NCI-H1694 (cell line): Measurements from ENCODE around the gene FBN2.

ENCODE experiments used
- DNase-seq: peaks from one replicate; lab custom pipeline; 2025; lab: John Stamatoyannopoulos, UW

FBN2 gene

DNA sequence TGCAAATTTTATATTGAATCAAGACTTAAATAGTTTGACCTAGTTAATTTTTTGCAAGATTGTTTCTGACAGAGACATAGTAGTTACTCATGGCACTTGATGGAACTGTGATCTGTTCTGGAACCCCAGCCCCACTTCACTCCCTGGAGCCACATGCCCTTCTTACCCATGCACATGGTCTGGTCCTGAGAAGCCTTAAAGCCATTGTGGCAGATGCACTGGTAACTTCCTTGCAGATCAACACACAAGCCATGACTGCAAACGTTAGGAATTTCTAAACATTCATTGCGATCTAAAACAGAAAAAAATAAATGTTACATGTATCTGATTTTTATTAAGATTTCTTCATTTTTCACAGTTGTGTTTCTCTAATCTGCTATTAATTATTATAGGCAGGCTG lies 233.3 kb downstream of the FBN2 start:
- no peak for DNase-seq

DNA sequence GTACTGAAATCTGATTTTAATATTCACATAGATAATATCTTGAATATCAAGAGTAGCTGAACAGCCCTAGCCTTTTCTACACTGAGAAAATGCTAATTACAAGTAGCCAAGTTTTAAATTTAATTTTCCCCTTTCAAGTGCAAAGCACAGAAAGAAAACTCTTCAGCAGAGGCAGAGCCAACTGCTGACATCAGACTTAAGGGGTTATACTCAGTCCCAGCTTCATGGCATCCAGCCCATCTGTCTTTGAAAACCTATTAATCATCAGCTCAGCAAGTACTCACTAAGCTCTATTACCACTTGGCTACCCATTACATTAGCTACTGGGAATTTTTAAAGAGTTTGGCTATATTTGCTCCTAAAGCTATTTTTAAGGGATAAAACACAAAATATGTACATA lies 234.0 kb downstream of the FBN2 start:
- DNase-seq: no peak

DNA sequence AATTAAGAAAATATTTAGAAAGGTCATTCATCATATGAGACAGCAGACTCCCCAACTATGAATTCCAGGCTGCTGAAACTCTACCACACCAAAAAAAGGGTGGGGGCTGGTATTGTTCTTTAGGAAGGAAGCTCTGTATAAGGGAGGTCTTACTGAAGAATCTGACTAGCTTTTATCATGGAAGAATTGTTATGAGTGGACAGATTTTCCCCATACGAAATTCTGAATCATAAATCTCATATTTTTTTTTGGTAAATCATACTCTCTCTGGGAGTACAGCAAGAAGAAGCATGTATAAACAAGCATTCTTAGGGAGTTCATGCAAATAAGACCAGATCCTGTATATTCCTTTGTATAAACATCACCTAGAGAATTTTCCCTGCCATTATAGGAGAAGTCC lies 234.5 kb downstream of the FBN2 start:
- DNase-seq: no peak

DNA sequence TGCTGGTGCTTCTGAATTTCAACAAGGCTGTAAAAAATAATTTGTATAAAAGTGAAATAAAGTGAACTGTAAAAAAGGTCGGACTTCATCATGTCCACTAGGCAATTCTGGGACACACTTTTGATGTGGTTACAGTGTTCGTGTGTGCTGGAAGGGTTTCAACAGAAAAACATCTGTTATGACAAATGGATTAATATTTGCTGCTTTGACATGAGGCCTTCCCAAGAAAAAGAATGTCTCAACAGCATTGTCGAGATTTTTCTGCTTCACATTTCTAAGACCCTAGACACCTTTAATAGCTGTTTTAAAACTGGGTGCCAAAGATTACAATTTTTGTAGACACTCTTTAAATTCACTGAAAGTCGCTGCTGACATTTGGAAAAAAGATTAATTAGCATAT lies 237.9 kb downstream of the FBN2 start:
- DNase-seq: no peak

DNA sequence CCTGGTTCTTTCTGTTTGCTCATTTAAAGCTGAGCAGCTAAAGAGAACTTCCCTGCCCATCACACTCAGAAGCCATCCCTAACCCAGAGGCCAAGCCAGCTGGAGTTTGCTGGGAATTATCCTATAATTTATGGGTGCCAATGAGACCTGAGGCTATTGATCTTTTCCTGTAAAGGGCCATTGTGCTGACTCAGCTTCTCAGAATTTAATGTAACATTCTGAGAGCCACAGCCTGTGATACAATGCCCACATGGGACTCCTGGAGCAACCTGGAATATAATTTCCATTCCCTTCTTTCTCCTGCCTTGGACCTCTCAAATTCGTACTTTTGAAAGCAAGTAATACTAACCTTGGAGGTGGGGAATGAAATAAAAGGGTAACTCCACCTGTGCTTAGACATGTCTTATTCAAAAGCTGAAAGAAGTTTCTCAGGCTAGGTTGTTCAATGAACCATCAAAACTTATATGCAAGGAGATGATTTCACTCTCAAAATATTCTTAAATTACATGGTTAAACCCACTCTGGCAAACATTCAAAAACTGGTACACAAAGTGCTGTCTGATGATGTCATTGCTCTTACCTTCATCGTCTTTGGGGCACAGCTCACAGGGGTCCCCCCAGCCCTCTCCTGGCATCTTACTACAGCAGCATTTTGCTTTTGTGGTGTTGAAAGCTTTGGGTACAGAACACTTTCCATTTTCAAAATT lies 247.7 kb downstream of the FBN2 start:
- no peak for DNase-seq

DNA sequence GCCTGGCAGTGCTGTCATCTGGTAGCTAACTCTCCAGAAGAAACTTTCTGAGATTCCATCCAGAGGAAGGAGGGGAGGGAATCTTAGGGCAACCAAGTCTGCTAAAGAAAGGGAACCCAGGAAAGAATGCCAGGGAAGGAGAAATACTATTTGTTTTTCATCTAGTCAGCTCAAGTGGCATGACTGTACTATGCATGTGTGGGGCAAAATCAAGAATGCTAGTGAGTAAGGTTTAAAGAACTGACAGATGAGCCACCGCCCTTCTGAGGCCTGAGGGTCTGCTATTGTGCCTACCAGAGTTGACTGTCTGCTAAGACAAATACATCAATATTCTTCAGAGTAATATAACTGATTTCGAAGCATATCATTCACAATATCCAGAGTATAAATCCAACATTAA lies 250.3 kb downstream of the FBN2 start:
- DNase-seq: no peak

DNA sequence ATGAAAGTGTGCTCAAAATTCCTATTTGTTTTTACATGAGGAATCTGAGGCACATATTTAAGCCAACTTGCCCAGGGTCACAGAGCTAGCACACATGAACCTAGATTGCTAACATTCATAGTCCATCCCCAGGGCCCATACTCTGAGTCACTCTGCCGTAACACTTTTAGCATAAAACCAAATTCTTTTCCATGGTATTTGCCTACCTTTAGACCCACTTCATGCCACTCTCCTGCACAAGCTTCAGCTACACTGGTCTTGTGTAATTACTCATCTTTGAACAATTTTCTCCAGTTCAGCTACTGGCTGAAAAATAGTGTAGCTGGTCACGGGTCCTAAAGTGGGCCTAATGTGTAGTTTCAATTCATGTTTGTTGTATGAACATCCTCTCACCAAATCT lies 253.8 kb downstream of the FBN2 start:
- DNase-seq: no peak

DNA sequence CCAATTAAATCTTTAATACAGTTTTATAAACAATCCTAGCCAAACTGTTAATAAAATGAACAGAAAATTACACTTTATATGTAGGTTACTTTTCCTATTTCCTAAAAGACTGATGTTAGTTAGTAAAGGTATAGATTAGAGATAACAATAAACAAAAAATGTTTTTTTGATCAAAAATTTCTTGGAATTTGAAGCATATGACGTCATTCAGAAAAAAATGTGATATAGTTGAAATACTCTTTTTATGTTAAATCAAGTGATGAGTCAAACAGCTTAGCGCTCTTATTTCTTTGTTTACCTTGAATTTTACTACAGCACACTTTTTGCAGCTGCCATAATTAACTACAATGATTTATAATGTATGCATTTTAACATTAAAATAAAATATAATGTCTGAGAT lies 258.7 kb downstream of the FBN2 start:
- no peak for DNase-seq

DNA sequence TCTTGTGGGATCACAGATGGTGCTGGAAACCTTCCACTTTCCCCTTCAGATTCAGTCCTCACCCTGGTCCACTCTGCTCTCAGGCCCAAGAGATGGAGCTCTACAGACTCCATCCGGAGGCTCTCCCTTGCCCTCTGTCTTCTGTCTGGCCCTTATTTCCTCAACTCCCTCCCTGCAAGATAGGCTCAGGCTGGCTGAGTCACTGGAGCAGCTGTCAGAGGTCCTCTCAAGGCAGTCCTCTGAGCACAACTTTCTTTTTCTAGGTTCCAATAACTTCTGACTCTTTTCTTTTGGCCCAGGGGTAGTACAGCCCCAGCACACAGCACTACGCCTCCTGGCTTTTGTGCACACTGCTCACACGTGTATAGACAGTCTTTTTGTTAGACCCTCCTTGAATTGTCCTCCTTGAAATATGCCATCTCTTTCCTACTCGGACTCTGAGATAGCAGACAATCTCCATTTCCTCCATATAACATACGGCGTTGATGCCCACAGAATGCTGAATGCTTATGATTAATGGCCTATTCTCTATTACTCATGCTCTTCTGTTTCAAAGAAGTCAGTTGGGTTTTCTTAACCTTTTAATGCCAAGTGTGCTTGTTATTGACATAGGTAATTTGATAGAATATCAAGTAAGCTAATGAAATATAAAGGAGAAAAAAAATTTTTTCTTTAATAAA lies 261.4 kb downstream of the FBN2 start:
- no peak for DNase-seq

DNA sequence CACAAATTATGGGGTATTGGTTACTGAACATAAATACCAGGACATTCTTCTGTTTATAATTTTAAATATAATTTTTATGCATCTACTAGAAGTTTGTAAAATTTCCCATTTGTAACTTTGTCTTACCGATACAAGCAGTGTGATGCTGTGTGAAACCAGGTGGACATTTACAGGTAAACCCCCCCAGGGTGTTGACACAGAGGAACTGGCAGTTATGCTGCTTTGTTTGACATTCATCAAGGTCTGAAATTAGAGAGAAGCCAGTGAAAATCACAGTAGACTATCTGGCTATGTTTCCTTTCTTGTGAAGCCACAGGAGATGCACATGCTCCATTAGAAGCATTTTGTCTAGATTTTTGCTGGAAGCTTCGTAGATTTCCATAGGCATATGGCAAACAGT lies 263.6 kb downstream of the FBN2 start:
- no peak for DNase-seq

DNA sequence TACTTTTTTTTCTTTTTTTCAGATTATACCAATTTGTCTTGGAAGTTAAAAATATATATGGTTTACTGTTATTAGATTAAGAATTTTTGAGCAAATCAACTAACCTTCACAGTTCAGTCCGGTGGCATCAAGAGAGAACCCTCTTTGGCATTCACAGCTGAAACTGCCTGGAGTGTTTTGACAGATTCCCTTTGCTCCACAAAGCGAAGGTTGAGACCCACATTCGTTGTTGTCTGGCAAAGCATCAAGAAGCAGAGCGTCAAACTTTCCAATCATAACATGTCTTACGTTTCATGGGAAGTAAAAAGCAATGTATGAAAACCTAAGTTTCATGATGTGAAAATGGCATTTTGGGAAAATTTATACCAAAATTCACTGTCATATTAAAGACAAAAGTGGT lies 264.3 kb downstream of the FBN2 start:
- no peak for DNase-seq

DNA sequence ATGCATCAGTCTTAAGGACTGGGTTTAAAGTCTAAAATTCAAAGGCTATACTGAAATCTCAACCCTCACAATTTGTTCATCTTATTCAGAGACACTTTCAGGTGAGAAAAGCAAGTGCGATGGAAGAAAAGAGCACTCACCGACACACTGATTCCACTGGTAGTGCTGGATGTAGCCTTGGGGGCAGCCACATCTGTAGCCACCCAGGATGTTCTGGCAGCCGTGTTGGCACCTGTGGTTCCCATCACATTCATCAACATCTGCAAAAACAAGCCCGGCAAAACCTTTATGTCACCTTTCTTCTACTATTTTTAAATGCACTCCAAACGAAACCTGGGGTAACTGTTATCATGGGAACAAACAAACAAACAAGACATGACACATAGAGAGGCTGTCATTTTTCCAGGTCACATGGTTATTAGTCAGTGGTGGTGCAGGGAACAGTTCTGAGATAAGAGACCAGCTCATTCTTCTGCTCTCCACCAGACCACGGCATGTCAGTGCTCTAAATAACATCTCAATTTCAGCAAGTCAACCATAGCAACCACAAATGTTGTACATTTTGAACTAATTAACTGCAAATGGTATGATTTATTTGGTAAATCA lies 266.1 kb downstream of the FBN2 start:
- no peak for DNase-seq

DNA sequence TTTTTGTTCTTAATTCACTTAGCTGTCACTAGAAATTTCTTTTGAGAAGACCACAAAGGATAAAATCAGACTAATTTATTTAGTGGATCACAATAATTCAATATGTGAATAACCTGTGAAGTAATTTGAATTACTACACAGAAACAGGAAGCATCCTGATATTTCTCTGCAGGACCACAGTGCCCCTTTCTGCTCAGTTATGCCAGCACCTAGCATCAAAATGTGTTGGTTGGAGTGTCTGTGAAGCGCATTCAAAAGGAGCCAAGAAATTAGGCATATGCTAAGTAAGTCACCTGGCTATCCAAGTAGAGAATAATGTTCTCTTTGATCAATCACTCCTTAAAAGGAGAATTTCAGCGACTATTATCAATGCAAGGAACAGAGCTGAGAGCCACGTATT lies 267.0 kb downstream of the FBN2 start:
- no peak for DNase-seq

DNA sequence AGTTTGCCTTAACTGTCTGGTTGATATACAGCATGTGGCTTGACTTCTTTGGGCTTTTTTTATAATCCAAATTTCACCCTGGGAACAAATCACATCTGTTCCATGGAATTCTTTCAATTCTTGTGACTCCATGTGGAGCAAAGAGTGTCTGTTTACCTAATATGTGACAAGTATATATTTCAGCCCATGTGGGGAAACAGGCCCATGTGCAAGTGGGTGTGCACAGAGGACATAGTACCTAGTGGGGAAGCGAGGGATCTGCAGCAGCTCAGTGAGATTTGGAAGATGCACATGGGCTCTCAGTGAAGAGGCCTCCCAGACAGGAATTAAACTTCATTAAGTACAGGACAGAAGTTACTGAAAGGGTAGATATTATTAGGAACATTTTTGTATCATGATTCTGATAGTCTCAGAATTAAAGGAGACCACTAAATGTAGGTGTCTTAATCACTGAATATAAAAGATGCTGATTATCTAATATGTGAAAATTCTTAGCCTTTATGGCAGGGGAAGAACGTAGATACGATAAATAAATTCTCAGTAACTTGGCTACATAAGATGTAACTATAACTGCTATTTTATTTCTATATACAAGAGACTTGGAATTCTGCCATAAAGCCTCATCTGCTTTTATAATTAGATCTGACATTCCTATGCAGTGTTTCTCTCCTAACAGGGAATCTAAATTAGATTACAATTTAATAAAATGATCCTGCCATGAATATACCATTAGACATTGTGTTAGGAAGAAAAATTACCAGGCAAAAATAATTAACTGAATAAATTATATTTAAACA lies 273.3 kb downstream of the FBN2 start:
- DNase-seq: no peak

DNA sequence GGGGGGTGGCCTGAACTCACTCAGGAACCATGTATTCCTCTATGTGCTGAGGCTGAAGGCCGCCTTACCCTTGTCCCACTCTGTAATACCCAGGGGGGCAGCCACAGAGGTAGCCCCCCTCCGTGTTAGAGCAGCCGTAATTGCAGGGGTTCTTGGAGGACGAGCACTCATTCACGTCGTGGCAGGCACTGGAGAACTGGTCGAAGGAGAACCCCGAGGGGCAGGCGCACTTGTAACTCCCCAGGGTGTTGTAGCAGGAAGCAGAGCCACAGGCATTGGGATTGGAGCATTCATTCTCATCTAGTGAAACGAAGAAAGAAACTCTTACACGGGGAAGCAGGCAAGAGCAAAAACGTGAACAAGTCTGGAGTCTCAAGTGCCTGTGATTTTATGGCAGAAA lies 274.7 kb downstream of the FBN2 start:
- no peak for DNase-seq

DNA sequence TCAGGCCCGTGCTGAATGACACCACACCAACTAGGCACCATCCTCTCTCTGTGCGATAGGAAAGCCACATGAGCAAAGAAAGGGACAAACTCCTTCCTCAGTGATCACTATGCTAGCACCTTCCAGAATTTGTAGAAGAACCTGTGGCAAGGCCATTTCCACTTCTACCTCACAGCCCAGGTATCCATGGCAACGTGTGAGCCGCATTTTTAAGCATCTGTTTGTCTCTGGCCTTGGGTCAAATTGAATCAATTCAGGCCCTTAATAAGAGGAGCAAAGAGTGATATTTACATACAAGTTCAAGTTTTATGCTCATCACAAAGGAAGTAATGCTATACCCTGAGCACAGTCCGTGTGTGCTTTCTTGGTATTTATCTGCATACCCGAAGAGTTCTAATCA lies 275.1 kb downstream of the FBN2 start:
- DNase-seq: no peak

DNA sequence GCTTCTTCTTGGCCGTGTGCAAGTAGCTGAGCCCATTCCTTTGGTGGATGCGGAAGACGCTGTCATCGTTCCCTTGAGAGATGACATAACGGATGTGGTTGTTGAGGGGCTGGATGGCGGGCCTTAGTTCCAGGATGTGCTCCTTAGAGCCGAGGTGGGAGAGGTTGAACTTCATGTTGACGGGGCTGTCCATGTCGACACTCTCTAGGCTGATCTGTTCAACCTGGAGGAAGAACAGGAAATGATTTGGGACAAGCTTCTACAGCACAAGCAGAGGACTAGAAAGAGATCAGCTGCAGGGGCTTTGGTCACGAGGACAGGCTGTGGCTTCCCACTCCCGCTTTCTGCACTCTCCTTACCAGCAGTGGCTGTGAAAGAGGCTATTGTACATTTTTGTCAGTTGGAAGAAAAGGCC lies 278.4 kb downstream of the FBN2 start:
- no peak for DNase-seq

DNA sequence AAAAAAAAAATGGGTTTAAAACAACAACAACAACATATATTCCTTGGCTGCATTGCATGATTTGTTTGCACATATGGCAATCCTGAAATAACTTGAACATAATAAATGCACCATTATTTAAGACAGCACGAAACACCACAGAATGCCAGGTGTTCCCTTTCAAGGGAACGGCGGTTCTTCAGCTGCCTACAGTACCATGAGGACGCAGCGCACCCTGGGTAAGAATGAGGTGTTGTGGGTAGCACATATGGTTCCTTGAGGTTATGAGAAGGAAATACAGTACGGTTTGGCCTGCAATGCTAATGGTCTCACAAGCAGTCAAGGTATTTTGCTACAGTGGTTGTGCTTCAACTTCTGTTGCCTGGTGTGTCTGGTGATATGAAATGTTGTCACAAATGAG lies 279.7 kb downstream of the FBN2 start:
- DNase-seq: no peak

DNA sequence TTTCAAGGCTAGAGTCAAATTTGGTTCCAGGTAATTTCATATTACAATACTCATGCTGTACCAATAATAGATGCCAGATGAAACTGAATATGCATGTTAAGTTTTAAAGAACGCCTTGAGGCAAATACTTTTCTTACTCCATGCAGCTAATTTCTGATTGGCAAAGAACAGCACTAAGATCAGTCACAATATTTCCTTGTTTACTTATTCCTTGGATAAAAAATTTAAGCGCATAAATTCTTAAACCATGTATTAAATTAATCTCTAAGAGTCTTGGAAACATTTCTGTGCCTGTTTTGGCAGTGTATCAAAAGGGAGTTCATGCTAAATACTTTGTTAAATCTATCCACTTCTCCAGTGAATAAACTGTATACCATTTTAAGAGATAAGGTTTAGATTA lies 281.0 kb downstream of the FBN2 start:
- DNase-seq: no peak

DNA sequence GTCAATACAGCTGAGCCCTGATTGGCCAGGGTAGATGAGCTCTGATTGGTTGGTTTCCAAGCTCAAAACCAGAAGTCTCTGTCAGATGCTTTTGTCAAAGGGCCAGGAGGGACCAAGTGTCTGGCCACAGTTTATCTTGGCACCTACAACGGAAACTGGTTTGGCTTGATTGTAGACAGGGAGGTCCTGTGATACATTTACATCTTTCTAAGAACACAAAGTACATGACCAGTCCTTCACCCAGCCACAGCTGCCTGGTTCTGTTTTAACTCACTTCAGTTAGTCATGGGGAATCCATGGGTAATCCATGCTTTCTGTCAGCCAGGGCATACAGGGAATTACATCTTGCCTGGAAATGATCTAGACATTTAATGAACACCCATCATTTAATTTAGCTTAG lies 283.3 kb downstream of the FBN2 start:
- no peak for DNase-seq

DNA sequence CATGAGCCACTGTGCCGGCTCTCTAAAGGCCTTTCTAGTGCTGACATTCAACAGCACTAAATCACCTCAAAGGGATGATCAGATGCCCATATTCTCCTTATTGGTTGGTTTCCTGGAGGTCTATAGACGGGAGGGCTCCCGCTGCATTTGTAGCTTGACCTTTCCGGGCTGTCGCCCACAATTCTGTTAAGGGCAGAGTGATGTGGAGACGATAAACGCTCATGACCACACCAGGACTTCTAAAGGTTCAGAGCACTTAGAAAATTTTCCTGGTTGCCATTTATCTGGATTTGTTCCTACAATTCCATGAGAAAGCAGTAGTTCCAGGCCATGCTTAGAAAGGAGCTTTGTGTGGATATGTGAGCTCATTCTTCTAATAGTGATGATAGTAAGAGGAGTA lies 284.2 kb downstream of the FBN2 start:
- no peak for DNase-seq

DNA sequence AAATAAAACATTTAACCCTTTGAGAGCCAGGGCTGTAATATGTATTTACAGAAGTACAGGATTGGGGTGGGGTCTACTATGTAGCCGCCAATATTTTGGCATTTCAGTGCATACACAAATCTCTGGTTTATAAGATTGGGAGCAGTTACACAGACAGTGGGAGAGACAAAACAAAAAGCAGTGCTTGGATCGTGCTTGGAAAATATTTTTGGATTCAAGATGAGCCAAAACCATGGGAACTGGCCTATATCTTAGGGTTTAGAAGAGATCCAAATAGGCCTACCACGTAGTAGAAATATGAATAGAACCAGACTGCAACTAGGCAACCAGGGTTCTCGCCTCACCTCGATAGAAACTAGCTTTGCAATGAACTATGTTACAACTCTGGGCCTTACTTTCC lies 284.9 kb downstream of the FBN2 start:
- DNase-seq: no peak

DNA sequence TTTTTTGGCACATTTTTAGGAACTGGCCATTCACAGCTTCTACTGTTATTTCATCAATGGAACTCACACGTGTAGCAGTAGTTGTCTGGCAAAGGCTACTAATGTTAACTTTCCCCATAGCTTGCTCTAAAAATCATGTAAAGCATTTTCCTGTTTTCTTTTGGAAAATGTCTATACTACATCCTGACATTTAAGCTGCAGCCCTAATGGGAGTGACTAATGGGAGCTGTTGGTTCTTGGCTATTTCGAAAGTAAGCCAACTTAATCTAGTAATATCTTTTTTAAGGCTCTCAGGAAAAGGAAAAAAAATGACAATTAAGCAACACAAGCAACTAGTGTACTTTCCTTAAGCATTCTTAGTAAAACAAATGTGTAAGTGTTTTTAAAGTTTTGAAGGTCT lies 285.3 kb downstream of the FBN2 start:
- DNase-seq: no peak
